Right lobe of liver (tissue), 4 donors: Measurements from ENCODE around the gene COMT.

Experiments used
- CTCF ChIP-seq, 4 donors: fragments of 200-600 bp in 3 of 4; fragments of 450-650 bp in 1 of 4; IDR thresholded peaks; one replicate each; pipeline versions ENCODE4 v1.5.1 to v1.8.0; 2016 to 2022; ENCODE audit warnings: antibody characterized with exemption in 4 of 4, mild to moderate bottlenecking in 2 of 4
- POLR2A ChIP-seq: fragments of 450-650 bp; IDR thresholded peaks from one replicate; pipeline ENCODE4 v1.6.1; 2017; ENCODE audit warnings: antibody characterized with exemption, mild to moderate bottlenecking
- donor health status: DM: no; HTN: no; CAD: no.
- donor health status: DM: no; HTN: no; CAD: no.
- donor health status: DM: no; HTN: yes; CAD: no.

- peak; percentile 10 to 30 (median 14) for TF ChIP-seq CTCF (IDR thresholded peaks at IDR 0.05)
- TF ChIP-seq POLR2A, result no peak
These were observed 75.4 kb downstream of the COMT start, which contains the start of gene ARVCF for GRCh38 chr22:20016734-20017621.
